Esophagus squamous epithelium (tissue), 4 donors: ENCODE results near the gene CRYAA.

ENCODE experiments used
- CTCF ChIP-seq, 6 experiments: fragments of 450-650 bp in 4 of 6; fragments of 200-600 bp in 2 of 6; sonication (generic) in 2 of 6; IDR thresholded peaks; one replicate each; pipeline ENCODE4 v1.5.1; 2016 to 2019; ENCODE audit warnings: antibody characterized with exemption in 6 of 6, mild to moderate bottlenecking in 4 of 6, moderate library complexity in 4 of 6
- POLR2A ChIP-seq, 4 donors: fragments of 450-650 bp; IDR thresholded peaks; one replicate each; pipeline ENCODE4 v1.6.1; 2017; ENCODE audit warnings: antibody characterized with exemption in 4 of 4, mild to moderate bottlenecking in 4 of 4, moderate library complexity in 3 of 4

GRCh38 chr21:43194303-43195120 lies 25.7 kb downstream of the CRYAA start:
- TF ChIP-seq POLR2A (IDR thresholded peaks at IDR 0.05) (no peak), CTCF (IDR thresholded peaks at IDR 0.05) (no peak)
